ENCODE data around the gene GRM5. TPM values are rescaled to one million over a fixed set of nuclear protein-coding genes. Genes with fewer than 3 reads are reported as not detected.
"Not testable (repeated sequence)": the region's sequence is repeated elsewhere in the genome, so short reads cannot be mapped to it uniquely, and the experiment has no call there.

The GRM5 gene
- total RNA-seq, 1 donor from 2014 or later: not detected

GRCh38 chr11:88886796-88887195 lies 179.0 kb downstream of the GRM5 start:
- Histone ChIP-seq H3K27me3 (no peaks in the 10 kb centered on the region), H3K9me3 (no peaks in the 10 kb centered on the region), H3K4me3 (no peak overlapping the region), H3K4me1 (no peaks in the 10 kb centered on the region), H3K27ac (no peak overlapping the region), H3K36me3 (no peaks in the 10 kb centered on the region)
- intact Hi-C loops (cut with DNase I): no loop called here
- TF ChIP-seq POLR2AphosphoS5 (IDR thresholded peaks at IDR 0.05; ENCODE audit: insufficient read depth in 1 of 2, low read depth in 1 of 2) (no peak), POLR2A (IDR thresholded peaks at IDR 0.05) (no peak)
- TF ChIP-seq, protein P1, sequence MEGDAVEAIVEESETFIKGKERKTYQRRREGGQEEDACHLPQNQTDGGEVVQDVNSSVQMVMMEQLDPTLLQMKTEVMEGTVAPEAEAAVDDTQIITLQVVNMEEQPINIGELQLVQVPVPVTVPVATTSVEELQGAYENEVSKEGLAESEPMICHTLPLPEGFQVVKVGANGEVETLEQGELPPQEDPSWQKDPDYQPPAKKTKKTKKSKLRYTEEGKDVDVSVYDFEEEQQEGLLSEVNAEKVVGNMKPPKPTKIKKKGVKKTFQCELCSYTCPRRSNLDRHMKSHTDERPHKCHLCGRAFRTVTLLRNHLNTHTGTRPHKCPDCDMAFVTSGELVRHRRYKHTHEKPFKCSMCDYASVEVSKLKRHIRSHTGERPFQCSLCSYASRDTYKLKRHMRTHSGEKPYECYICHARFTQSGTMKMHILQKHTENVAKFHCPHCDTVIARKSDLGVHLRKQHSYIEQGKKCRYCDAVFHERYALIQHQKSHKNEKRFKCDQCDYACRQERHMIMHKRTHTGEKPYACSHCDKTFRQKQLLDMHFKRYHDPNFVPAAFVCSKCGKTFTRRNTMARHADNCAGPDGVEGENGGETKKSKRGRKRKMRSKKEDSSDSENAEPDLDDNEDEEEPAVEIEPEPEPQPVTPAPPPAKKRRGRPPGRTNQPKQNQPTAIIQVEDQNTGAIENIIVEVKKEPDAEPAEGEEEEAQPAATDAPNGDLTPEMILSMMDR (IDR thresholded peaks at IDR 0.05): no peak
- DNase-seq (ENCODE audit: extremely low spot score in 2 of 2): no peak

- intact Hi-C loops (cut with DNase I); DNase-seq (ENCODE audit: extremely low spot score in 2 of 2); H3K27me3 ChIP-seq; H3K27ac ChIP-seq; H3K4me1 ChIP-seq; H3K4me3 ChIP-seq; H3K36me3 ChIP-seq; H3K9me3 ChIP-seq: not testable (repeated sequence)
Measured at GRCh38 chr11:88882800-88883199, 183.0 kb downstream of the GRM5 start.

DNA sequence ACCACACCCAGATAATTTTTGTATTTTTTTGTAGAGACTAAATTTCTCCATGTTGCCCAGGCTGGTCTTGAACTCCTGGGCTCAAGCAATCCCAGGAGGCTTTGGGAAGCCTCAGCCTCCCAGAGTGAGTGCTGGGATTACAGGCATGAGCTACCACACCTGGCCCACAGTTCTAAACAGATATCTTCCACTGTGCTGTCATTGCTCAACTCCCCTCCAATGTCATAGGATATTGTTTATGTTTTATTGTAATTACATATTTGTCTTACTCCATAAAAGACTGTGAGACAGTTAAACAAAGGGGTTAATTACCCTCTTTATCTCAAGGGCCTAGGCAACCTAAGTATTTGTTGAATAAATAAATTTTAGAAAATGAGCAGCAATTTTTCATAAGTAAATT lies 204.2 kb downstream of the GRM5 start:
- H3K36me3 ChIP-seq: no peaks in the 10 kb centered on the region
- H3K9me3 ChIP-seq: no peaks in the 10 kb centered on the region
- H3K4me3 ChIP-seq: no peak overlapping the region
- DNase-seq (ENCODE audit: extremely low spot score in 2 of 2): no peak
- intact Hi-C loops (cut with DNase I): no loop called here
- no peaks in the 10 kb centered on the region for H3K4me1 ChIP-seq
- no peak overlapping the region for H3K27ac ChIP-seq
- no peak for TF ChIP-seq POLR2A (IDR thresholded peaks at IDR 0.05)
- TF ChIP-seq POLR2AphosphoS5 (IDR thresholded peaks at IDR 0.05; ENCODE audit: insufficient read depth in 1 of 2, low read depth in 1 of 2): no peak
- TF ChIP-seq, protein P1 (IDR thresholded peaks at IDR 0.05): no peak
- no peaks in the 10 kb centered on the region for H3K27me3 ChIP-seq

- H3K9me3 ChIP-seq; H3K36me3 ChIP-seq; H3K4me1 ChIP-seq; H3K27me3 ChIP-seq; H3K4me3 ChIP-seq; H3K27ac ChIP-seq; intact Hi-C loops (cut with DNase I); DNase-seq (ENCODE audit: extremely low spot score in 2 of 2): not testable (repeated sequence)
Measured at GRCh38 chr11:88860431-88860830, 205.4 kb downstream of the GRM5 start.

- H3K27ac ChIP-seq; DNase-seq (ENCODE audit: extremely low spot score in 2 of 2); H3K4me3 ChIP-seq; H3K27me3 ChIP-seq; H3K36me3 ChIP-seq; intact Hi-C loops (cut with DNase I); H3K4me1 ChIP-seq; H3K9me3 ChIP-seq: not testable (repeated sequence)
Measured at GRCh38 chr11:88853963-88854362, 211.8 kb downstream of the GRM5 start.

DNA sequence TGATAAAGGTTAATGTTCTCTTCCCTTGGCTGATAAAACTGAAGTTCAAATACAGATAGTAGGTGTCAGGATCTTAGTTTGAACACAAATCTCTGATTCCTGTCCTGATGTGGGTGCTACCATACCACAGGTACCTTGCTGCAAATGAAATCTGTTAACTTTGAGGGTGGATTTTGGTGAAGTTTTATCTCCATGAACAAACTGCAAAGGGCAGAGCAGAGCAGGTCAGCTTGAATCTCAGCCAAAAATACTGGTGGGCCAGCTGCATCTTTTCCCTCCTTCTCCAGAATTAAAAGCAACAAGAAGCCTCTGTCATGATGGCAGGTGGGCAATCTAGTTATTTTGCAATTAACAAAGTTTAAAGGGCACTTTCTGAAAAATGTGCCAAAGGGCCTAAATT lies 214.2 kb downstream of the GRM5 start:
- H3K4me3 ChIP-seq; H3K27me3 ChIP-seq; H3K9me3 ChIP-seq; H3K36me3 ChIP-seq; intact Hi-C loops (cut with DNase I); DNase-seq (ENCODE audit: extremely low spot score in 2 of 2); H3K4me1 ChIP-seq; H3K27ac ChIP-seq: not testable (repeated sequence)

GRCh38 chr11:88849773-88850172 lies 216.0 kb downstream of the GRM5 start:
- DNase-seq (ENCODE audit: extremely low spot score in 2 of 2); H3K4me3 ChIP-seq; H3K4me1 ChIP-seq; H3K9me3 ChIP-seq; H3K27ac ChIP-seq; intact Hi-C loops (cut with DNase I); H3K27me3 ChIP-seq; H3K36me3 ChIP-seq: not testable (repeated sequence)

DNA sequence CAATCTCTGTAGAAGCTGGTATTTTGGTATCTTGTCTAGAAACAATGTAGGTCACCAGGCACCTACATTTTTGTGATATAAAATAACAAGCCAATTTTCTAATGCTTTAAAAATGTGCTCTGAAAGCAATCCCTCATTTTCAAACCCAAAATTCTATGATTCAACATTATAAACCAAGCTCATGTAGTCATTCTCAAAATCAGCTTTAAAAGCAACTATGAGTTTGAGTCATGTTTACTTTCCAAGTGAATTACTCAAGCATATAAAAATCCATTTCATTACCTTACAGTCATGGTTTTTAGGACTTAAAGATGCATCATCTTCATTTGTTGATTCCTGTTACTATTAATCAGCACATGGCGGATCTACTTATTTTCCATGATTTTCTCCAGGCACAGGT lies 216.4 kb downstream of the GRM5 start:
- Histone ChIP-seq H3K4me3 (no peak overlapping the region), H3K9me3 (no peaks in the 10 kb centered on the region), H3K27ac (no peak overlapping the region), H3K36me3 (no peaks in the 10 kb centered on the region), H3K4me1 (no peaks in the 10 kb centered on the region), H3K27me3 (no peaks in the 10 kb centered on the region)
- TF ChIP-seq POLR2AphosphoS5 (IDR thresholded peaks at IDR 0.05; ENCODE audit: insufficient read depth in 1 of 2, low read depth in 1 of 2) (no peak), POLR2A (IDR thresholded peaks at IDR 0.05) (no peak)
- TF ChIP-seq, protein P1 (IDR thresholded peaks at IDR 0.05): no peak
- intact Hi-C loops (cut with DNase I): no loop called here
- DNase-seq (ENCODE audit: extremely low spot score in 2 of 2): no peak

GRCh38 chr11:88846266-88846665 lies 219.5 kb downstream of the GRM5 start:
- H3K4me1 ChIP-seq; H3K4me3 ChIP-seq; H3K27me3 ChIP-seq; intact Hi-C loops (cut with DNase I); DNase-seq (ENCODE audit: extremely low spot score in 2 of 2); H3K36me3 ChIP-seq; H3K9me3 ChIP-seq; H3K27ac ChIP-seq: not testable (repeated sequence)

- H3K4me3 ChIP-seq; DNase-seq (ENCODE audit: extremely low spot score in 2 of 2); H3K9me3 ChIP-seq; H3K27me3 ChIP-seq; H3K27ac ChIP-seq; H3K4me1 ChIP-seq; H3K36me3 ChIP-seq; intact Hi-C loops (cut with DNase I): not testable (repeated sequence)
Measured at GRCh38 chr11:88844941-88845340, 220.8 kb downstream of the GRM5 start.

Data from vagina (tissue), 2 donors.